Activated CD4-positive, alpha-beta T cell treated with anti-CD3 and anti-CD28 coated beads for 48 hours (primary cell): ENCODE data around the gene CFAP43.

Experiments
- DNase-seq: peaks from one replicate; pipeline ENCODE4 v3.0.0-alpha.2; 2020

CFAP43 gene

GRCh38 chr10:104090611-104091010 is 141.6 kb downstream of the CFAP43 start:
- DNase-seq: no peak

DNA sequence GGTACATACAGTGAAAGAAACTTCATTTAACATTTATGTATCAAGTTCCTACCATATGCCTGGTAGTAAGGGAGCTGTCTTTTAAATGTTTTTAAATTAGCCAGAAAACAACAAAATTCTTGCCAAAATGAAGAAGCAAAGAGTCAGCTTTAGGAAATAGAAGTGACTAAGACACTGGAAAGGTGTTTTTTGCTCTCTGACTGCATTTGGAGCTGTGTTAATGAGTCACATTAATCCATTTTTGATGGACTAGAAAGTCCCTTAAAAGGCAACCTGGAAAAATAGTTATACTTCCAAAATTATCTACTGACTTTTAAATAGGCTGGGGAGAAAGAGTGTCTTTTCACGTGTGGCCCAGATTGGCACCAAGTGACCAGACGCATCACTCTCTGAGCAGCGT is 142.5 kb downstream of the CFAP43 start:
- no peak for DNase-seq

DNA sequence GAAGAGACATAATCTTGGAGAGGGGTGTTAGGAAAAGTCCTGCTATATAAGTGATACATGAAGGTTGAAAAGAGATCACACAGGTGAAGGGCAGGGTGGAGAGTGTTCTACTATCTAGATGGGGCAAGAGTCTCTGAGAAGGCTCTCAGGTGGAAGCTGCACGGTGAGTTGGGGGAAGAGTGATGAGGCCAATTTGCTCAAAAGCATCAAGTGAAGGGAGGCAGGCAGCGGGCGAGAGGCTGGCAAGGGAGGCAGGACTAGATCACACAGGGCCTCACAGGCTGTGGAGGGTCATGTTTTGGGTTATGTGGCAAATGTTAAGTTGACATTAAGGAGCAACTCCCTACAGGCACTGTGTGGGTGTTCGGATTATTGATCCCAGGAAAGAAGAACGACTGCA is 143.9 kb downstream of the CFAP43 start:
- DNase-seq: no peak

DNA sequence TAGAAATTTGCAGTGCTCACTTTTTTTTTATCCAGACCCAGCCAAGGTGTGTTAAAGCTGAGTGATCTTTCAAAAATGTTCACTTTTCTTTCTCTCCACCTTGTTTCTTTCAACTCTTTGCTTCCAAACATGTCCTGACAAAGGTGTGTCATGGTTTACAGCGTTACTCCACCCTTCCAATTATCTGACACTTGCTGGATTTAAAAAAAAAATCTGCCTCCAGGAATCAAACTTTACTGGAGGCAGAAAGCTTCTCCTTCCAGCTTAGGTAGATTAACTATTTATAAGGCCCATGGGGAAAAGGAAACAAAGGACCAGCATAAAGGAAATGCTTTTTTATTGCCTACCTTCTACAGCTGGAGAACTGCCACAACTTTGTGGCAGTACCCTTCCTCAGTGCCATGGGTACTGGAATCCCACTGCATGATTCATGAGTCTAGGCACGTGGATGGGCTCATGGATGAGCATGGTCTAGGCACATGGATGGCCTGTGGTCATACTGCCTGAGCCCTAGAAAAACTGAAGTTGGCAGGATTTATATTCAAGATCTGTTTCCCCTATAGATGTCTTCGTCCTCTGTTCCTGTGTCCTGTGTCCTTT is 146.3 kb downstream of the CFAP43 start, which contains the start of gene COL17A1:
COL17A1 (minus strand) TSS at position 80 of the 600 bp plus-strand sequence. CDS start 5,207 bp downstream, outside the sequence.
- DNase-seq: no peak

DNA sequence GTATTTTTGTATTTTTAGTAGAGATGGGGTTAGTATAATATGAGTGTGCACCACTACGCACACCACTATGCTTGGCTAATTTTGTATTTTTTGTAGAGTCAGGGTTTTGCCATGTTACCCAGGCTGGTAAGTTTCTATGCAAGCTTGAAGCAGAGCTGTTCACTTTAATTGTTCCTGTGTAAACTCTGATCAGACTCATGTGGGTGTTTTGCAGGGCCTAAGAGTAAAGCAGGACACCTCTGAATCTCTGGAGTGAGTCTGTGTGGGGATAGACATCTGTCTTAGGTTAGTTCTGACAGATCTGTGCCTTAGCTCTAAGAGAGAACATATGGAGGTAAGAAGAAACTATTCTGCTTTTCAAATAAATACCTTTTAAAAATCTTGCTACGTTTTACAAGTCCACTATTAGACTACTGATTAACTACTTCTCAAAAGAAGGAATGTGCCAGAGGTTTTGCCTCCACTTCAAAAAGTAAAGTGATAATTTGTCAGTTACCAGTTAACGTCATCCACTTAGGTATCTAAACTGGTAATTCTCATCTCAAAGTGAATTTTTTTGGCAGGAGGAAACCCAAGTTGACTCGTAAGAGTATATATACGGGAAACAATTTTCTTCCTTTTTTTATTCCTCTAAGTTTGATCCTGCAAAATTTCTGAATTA is 147.6 kb downstream of the CFAP43 start:
- DNase-seq: no peak

DNA sequence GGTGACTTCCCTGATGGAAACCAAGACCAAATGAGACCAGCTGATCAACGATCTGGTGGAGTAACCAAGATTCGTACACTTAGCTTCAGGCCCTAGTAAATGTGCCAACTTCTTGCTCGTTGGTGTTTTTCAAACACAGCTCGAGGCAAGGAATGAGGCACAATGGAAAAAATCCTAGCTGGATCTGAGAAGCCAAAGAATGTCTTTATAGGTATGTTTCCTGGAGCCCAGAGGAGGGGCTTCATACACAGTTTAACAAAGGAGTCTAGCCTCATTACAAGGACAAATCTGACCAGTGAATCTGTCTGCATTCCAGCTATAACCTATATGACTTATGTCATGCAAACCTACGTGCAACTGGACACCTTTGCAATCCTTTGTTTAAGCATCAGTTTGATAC is 150.2 kb downstream of the CFAP43 start:
- no peak for DNase-seq

DNA sequence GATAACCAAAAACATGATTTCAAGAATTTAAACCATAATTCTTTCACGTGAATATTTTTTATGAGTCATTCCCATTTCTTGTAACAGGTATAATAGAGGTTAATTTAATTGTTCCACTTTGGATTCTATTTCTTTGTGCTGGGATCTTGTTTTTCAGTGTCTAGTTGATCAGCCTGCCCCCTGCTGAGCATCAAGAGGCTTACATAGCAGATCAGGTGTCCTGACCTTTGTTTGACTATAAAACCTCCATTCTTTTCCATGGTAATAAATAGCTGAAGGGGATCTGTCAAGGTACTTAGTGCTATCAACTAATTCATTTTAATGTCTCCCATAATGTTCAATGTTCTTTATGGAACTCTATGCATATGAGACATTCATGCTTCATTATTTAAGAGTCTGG is 151.4 kb downstream of the CFAP43 start:
- peak; percentile 27 for DNase-seq
